NCI-H2196 (cell line): Measurements from ENCODE around the gene ASB7.

Experiments
- DNase-seq: peaks from one replicate; lab custom pipeline; 2025; ENCODE audit not compliant: unreplicated experiment; lab: John Stamatoyannopoulos, UW

The ASB7 gene

GRCh38 chr15:100684591-100684990 is 82.2 kb downstream of the ASB7 start:
- no peak for DNase-seq

- no peak for DNase-seq
These were observed 83.8 kb downstream of the ASB7 start for GRCh38 chr15:100686021-100686724.

GRCh38 chr15:100686725-100687473 is 84.5 kb downstream of the ASB7 start:
- DNase-seq, result no peak

GRCh38 chr15:100687582-100688141 is 85.3 kb downstream of the ASB7 start:
- no peak for DNase-seq

GRCh38 chr15:100688549-100689120 is 86.2 kb downstream of the ASB7 start:
- no peak for DNase-seq

- no peak for DNase-seq
These were observed 86.9 kb downstream of the ASB7 start for GRCh38 chr15:100689131-100689899.

- no peak for DNase-seq
These were observed 87.8 kb downstream of the ASB7 start for GRCh38 chr15:100690032-100690794.

GRCh38 chr15:100690795-100691158 is 88.4 kb downstream of the ASB7 start:
- no peak for DNase-seq

GRCh38 chr15:100691321-100691720 is 88.9 kb downstream of the ASB7 start:
- no peak for DNase-seq

GRCh38 chr15:100692246-100692645 is 89.9 kb downstream of the ASB7 start:
- DNase-seq, result no peak

GRCh38 chr15:100692671-100693070 is 90.3 kb downstream of the ASB7 start:
- DNase-seq, result no peak

- no peak for DNase-seq
These were observed 91.1 kb downstream of the ASB7 start for GRCh38 chr15:100693451-100693850.

GRCh38 chr15:100694381-100695021 is 92.1 kb downstream of the ASB7 start:
- DNase-seq, result no peak

GRCh38 chr15:100695048-100695447 is 92.7 kb downstream of the ASB7 start:
- no peak for DNase-seq

- no peak for DNase-seq
These were observed 94.1 kb downstream of the ASB7 start for GRCh38 chr15:100696452-100696851.
